RPMI8226 (cell line): Measurements from ENCODE around the gene RARA.

ENCODE experiments used
- DNase-seq: peaks from one replicate; pipeline ENCODE4 v3.0.0-alpha.2; 2015

RARA gene

DNA sequence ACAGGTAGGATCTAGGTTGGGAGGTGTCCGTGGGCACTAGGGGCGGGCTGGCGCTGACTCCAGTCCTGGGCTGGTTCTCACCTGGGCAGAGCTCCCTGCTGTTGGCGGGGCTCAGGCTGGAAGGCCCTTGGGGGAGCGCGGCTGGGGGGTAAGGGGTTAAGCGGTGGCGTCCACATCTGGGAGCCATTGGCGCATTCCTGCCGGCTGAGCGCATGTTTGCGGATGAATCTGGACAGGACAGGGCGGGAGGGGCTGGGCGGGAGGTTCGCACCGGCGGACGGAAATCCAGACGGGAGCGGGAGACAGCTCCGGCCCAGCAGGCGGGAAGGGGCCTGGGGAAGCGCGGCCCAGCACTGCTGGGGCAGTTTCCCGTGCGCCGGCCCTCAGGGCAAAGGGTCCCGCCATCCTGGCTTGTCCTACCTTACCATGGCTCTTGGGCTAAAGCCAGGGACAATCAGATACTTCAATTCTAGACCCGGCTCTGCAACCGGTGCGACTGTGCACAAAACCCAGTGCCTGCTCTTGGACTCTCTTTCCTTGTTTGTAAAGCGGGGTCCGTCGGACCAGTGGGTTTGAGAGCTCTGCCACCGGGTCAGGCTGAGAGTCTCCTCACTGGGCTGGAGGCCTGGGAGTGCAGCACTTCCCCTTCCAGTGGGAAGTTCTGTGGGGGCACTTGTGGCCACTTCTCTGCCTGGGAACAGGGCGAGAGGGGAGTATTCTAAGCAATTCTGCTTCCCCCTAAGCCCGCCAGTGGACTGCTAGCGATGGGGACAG is 7.8 kb downstream of the RARA start:
- peak; percentile 3 for DNase-seq

DNA sequence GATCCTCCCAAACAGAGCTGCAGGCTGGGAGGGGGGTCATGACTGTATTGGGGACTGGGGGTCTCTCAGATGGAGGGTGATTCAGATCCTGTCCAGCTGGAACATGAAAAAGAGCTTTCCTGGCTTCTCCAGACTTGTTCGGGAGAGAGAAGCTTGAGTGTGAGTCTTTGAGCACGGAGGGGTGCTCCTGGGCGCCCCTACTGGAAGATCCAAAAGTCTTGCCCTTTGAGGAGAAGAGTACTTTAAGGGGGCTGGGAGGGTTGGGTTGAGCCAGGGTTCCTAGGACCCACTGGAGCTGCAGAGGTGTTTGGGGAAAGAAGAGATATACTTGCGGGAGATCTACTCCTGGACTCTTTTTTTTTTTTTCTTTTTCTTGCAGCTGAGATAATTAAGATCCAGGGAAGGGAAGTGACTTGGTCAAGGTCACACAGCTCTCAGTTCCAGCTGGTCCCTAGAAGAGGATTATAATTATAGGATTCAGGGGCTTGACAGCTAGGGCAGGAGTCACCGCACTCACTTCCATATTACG is 8.4 kb downstream of the RARA start:
- peak; percentile 64 for DNase-seq

DNA sequence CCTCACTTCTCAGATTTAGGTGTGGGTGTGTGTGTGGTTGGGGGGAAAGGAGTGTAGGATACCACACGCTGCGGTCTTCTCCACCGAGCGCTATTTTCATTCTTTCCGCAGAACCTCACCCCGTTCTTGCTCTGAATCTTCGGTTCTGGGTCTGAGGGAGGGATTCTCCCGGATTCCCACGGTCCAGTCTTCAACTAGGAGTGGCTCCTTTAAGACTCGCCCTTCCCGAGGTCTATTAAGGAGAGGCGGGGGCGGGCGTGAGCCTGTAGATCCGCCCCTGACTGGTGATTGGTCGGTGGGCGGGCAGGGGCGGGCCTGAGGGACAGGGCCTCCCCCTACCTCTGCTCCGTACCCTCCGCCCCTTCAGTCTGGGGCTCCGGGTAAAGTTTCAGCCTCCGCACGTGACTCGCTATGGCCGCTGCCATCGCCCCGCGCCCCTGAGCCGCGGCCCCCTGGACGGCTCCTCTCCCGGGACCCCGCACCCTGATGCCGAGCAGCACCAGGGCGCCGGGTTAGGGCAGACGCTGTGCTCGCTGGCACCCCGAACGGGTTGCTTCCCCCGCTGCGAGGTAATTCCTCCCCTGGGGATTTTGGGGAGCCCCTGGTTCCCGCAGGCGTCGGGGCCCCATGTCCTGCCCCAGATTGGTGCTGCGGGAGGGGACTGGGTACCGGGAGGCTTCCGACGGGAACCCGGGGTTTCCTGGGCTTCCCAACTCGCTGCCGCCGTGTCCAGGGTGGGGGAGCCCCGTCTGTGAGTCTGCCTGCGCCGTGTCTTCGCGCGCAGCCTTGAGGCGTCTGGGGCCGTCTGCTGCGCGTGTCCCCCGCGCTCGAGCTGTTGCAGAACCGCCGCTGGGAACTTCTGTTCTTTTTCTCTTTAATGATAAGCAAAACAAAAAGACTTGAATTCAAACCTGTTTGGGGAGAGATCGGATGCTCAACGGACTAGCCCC is 9.2 kb downstream of the RARA start:
- DNase-seq: peak; percentile 97

- DNase-seq: peak; percentile 17
Observed at GRCh38 chr17:40318830-40319391, 9.9 kb downstream of the RARA start.

- DNase-seq: peak; percentile 85
Observed at GRCh38 chr17:40319651-40320540, 10.9 kb downstream of the RARA start.

DNA sequence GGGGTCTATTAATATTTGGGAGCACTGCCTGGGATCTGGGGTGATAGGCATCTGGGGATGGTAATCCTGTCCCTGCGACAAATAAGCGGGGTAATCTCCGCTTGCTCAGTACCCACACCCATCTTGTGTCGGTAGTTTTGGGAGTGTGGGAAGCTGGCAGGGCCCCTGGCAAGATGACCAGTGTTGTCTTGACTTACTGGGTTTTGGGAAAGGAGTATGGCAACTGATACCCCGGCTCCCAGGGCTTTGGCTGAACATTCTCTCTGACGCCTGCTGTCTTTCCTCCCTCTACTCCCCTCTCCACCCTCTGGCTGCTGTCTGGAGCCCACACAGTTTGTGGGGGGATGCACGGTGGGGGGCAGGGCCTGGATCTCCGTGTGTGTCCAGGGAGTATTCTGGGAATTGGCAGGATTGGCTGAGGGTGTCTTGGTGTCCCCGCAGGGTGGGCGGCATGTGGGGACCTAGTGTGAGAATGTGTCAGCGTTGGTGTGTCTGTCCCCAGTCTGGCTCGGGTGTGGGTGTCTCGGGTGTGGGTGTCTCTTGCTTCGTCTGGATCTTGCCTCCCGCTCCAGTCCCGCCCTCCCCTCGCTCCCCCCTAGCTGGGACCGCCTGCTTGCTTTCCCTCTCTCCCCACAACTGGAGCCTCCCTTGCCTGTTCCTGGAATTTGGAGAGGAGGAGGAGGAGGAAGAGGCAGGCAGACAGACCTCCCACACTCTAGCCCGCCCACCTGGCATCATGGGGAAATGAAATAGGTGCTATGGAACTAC is 12.0 kb downstream of the RARA start:
- peak; percentile 34 for DNase-seq

- DNase-seq: peak; percentile 53
Observed at GRCh38 chr17:40321524-40321929, 12.5 kb downstream of the RARA start.

DNA sequence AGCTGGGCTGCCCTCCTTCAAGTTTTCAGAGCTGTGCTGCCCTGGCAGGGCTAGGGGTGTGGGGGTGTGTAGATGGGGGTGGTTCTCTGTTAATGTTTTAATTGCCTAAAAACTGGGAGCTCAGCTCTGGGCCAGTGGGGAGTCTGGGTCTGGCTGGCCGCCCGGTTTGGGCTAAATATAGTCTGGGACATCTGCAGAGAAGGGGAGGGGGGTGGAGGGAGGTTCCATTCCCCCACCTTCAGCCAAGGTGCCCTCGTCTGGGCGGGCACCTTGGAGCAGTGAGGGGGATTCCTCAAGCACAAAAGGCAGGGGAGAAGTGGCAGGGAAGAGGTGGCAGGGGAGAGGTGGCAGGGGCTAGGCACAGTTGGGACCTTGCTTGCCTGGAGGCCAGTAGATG is 13.0 kb downstream of the RARA start:
- peak; percentile 93 for DNase-seq

DNA sequence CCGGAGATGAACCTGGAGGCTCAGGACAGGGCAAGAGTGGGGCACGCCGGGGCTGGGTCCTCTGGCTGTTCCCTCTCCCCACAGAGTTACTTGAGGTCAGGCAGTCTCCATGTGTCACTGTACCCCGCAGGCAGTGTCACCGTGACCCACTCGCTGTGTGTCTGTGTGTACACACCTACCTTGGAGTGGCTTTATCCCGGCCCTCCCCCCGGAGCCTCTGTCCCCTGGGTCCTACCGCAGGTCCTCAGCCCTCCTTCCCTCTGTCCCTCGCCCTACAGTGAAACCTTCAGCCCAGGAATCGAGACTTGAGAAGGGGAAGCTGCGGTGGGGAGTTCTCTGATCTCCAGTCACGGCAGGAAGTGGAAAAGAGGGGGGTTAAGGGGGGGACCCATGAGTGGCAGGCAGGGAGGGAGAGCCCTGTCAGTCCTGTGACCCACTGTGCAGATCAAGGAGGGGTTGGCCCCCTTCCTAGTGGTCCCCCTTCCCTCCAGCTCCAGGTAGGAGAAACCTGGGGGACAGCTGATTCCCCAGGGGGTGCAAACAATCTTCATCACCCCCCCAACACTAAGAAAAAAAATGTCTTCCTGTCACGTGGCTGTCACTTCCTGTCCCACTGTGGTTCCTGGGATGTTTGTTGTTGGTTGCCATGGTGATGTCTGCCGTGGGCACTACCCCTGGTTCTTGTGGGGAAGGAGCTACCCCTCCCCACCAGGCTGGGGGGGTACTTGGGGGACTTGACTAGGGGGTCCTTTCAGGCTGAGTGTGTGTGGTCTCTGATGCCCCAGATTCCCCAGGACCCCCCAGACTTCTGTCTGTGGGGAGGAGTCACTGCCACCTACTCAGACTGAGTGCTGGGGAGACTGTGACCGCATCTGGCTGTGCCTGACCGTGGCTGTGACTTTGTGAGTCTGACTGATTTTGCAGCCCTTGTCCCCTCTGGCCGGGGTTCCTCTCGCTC is 13.7 kb downstream of the RARA start:
- DNase-seq: peak; percentile 95

- DNase-seq: peak; percentile 55
Observed at GRCh38 chr17:40323391-40324381, 14.7 kb downstream of the RARA start.

- peak; percentile 5 for DNase-seq
Observed at GRCh38 chr17:40325156-40326013, 16.4 kb downstream of the RARA start.

DNA sequence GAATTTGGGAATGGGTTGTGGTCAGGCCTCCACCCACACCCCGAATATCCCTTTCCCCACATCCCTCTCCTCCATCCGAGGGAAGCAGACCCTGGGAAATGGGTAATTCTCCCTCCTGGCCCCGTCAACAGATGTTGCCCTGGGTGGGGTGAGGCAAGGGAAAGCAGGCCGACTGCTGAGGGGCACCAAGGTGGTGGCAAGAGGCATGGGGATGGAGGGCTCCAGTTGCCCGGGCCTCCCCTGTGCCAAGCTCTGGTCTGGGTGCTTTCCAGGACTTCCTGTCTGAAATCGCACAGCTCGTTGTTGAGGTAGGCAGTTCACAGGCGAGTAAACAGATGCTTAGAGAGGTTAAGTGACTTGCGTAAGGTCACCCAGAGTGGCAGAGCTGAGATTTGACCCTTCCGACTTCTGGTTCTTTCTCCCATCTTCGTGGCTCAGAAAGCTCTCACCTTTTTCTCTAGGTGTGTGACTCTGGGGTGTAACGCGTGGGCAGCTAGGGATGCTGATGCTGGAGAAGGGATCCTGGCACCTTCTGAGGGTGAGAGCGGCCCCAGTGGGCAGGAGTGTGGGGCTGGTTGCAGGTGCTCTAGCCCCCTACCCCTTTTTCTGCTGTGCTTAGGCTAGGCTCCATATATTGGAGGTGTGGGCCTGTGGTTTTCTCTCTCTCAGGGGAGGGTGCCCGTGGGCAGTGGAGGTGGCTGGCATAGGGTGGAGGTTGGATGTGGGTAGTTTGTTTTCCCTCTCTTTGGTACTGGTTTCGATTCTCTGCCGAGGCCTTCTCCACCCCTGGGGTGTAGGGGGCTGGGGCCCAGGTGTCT is 17.2 kb downstream of the RARA start:
- DNase-seq: peak; percentile 88

GRCh38 chr17:40326832-40327199 is 17.8 kb downstream of the RARA start:
- no peak for DNase-seq

- no peak for DNase-seq
Observed at GRCh38 chr17:40327244-40327729, 18.3 kb downstream of the RARA start.

DNA sequence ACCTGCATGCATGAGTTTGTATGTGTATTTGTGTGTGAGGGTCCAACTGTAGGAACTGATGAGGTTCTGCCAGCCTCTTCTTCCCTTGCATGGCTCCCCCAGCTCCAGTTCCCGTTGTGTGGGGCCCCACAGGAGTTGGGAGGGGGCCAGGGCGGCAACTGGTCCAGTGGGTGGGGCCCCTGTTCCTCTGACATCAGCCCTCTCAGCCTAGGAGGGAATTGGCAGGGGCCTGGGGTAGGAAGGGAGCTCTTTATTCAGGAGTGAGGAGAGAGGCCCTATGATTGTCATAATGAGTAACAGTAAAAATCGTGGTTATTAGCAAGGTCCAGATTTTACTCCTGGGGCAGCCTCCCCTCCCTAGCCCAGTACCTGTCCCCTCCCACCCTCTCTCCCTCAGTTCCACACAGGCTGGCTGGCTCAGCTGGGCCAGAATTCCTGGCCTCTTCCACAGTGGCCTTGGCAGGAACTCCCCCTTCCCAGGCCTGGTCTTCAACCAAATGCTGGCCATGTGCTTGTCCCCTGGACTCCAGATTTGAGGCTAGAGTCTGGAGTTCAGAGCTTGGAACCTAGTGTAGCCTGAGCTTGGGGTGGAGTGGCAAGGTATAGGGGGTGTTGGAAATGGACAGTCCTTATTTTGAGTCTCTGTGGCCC is 18.9 kb downstream of the RARA start:
- DNase-seq: no peak

GRCh38 chr17:40328386-40328766 is 19.4 kb downstream of the RARA start:
- no peak for DNase-seq
